Measurements from ENCODE around the gene HHATL. TPM values are rescaled to one million over a fixed set of nuclear protein-coding genes. Genes with fewer than 3 reads are reported as not detected.

The HHATL gene
- total RNA-seq, 3 donors from 2014 or later (not counting 1 experiment from before 2014, with no cell fraction given), result not detected

DNA sequence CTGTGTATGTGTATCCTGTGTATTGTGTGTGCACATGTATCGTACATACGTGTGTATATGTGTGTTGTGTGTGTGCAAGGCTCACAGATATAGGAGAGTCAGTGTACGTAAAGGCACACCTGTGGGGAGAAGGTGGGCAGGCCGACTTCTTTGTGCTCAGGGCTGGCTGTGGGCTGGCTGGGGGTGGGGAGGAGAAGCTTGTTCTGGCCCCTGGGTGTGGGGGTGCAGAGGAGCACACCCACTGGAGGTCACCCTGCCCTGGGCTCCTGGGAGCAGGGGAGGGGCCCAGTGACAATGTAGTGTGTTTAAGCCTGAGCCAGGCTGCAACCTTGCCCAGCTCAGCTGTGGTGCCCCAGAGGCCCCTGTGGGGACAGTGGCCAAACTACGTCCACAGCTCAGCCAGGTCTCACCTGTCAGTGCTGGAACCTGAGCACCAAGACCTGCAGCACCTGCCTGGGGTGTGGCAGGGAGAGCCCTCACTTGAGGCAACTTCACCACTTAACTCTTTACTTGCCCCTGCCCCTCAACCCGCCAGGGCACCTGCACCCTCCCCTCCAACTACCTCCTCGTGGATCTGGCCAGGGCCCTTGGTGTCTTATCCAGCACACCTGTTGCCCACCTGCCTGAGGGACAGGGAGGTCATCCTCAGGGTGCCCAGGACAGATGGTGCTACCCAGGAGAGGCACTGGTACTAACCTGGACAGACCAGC lies 2.6 kb upstream of the HHATL start:
- no peaks in the 10 kb centered on the region for H3K4me1 ChIP-seq (ENCODE audit: control insufficient read depth, insufficient read depth, low read length)
- no peaks in the 10 kb centered on the region for H3K36me3 Mint-ChIP-seq
- no peak overlapping the region for H3K27ac Mint-ChIP-seq
- no peaks in the 10 kb centered on the region for H3K9me3 ChIP-seq (ENCODE audit: control insufficient read depth, insufficient read depth, low read length)
- DNase-seq (no peak), ATAC-seq (no peak)
- H3K9me3 Mint-ChIP-seq, result no peaks in the 10 kb centered on the region
- H3K27me3 ChIP-seq (ENCODE audit: control insufficient read depth, insufficient read depth, low read length), result no peaks in the 10 kb centered on the region
- peaks cover 0 to 9% of the 10 kb centered on the region in 2 donors for H3K4me1 Mint-ChIP-seq
- H3K27me3 Mint-ChIP-seq (ENCODE audit: low read depth in 2 of 2), result peaks cover 0 to 11% of the 10 kb centered on the region in 2 donors
- H3K36me3 ChIP-seq (ENCODE audit: control insufficient read depth, insufficient read depth, low read length), result no peaks in the 10 kb centered on the region
- no peak for TF ChIP-seq CTCF (IDR thresholded peaks at IDR 0.05)
- intact Hi-C loops (cut with micrococcal nuclease), result no loop called here
- 82% methylated on average over 7 of the region's 7 CpGs for WGBS (ENCODE audit: insufficient coverage)
- H3K4me3 Mint-ChIP-seq, result no peak overlapping the region
- no peak overlapping the region for H3K27ac ChIP-seq (ENCODE audit: low read length)
- H3K4me3 ChIP-seq (ENCODE audit: low read length), result no peak overlapping the region

GRCh38 chr3:42704136-42704841 lies 1.7 kb upstream of the HHATL start:
- no peaks in the 10 kb centered on the region for H3K36me3 ChIP-seq (ENCODE audit: control insufficient read depth, insufficient read depth, low read length)
- Mint-ChIP-seq H3K9me3 (no peaks in the 10 kb centered on the region), H3K27ac (no peak overlapping the region), H3K27me3 (ENCODE audit: low read depth in 2 of 2) (peaks cover 0 to 14% of the 10 kb centered on the region in 2 donors), H3K4me3 (no peak overlapping the region), H3K4me1 (peaks cover 0 to 9% of the 10 kb centered on the region in 2 donors), H3K36me3 (no peaks in the 10 kb centered on the region)
- ATAC-seq (no peak), DNase-seq (no peak)
- no peaks in the 10 kb centered on the region for H3K9me3 ChIP-seq (ENCODE audit: control insufficient read depth, insufficient read depth, low read length)
- H3K27ac ChIP-seq (ENCODE audit: low read length), result no peak overlapping the region
- 87% methylated on average over 8 of the region's 8 CpGs for WGBS (ENCODE audit: insufficient coverage)
- intact Hi-C loops (cut with micrococcal nuclease), result no loop called here
- no peak overlapping the region for H3K4me3 ChIP-seq (ENCODE audit: low read length)
- H3K4me1 ChIP-seq (ENCODE audit: control insufficient read depth, insufficient read depth, low read length), result peaks cover 2% of the 10 kb centered on the region
- no peaks in the 10 kb centered on the region for H3K27me3 ChIP-seq (ENCODE audit: control insufficient read depth, insufficient read depth, low read length)
- TF ChIP-seq CTCF (IDR thresholded peaks at IDR 0.05), result no peak

- no peak for TF ChIP-seq CTCF (IDR thresholded peaks at IDR 0.05)
- Mint-ChIP-seq H3K4me1 (peaks cover 0 to 12% of the 10 kb centered on the region in 2 donors), H3K27me3 (ENCODE audit: low read depth in 2 of 2) (peaks cover 0 to 14% of the 10 kb centered on the region in 2 donors), H3K27ac (no peak overlapping the region), H3K36me3 (no peaks in the 10 kb centered on the region), H3K4me3 (no peak overlapping the region), H3K9me3 (no peaks in the 10 kb centered on the region)
- Histone ChIP-seq H3K27me3 (ENCODE audit: control insufficient read depth, insufficient read depth, low read length) (no peaks in the 10 kb centered on the region), H3K4me1 (ENCODE audit: control insufficient read depth, insufficient read depth, low read length) (peaks cover 9% of the 10 kb centered on the region), H3K4me3 (ENCODE audit: low read length) (no peak overlapping the region), H3K9me3 (ENCODE audit: control insufficient read depth, insufficient read depth, low read length) (no peaks in the 10 kb centered on the region), H3K36me3 (ENCODE audit: control insufficient read depth, insufficient read depth, low read length) (no peaks in the 10 kb centered on the region), H3K27ac (ENCODE audit: low read length) (no peak overlapping the region)
- intact Hi-C loops (cut with micrococcal nuclease), result no loop called here
- DNase-seq (no peak), ATAC-seq (no peak)
- WGBS (ENCODE audit: insufficient coverage), result 70% methylated on average over 4 of the region's 5 CpGs
Observed at GRCh38 chr3:42703695-42704025, 1.1 kb upstream of the HHATL start.
